Coronary artery (tissue), 2 donors: ENCODE results near the gene TENM3.

ENCODE experiments used
- DNase-seq: peaks from one replicate; pipeline ENCODE4 v3.0.0-alpha.2; 2017; ENCODE audit warnings: low spot score
- H3K27ac ChIP-seq, 2 donors: fragments of 200-600 bp; sonication (generic); one replicate each; pipeline ENCODE4 v1.5.1; 2016 to 2019
- H3K4me3 ChIP-seq: fragments of 200-600 bp; sonication (generic); 2 replicates; pipeline ENCODE4 v1.5.1; 2016; ENCODE audit warnings: mild to moderate bottlenecking, moderate library complexity
- TF ChIP-seq, protein P1 (sequence below): fragments of 200-600 bp; sonication (generic); IDR thresholded peaks from one replicate; pipeline ENCODE4 v1.5.1; 2019; ENCODE audit warnings: antibody characterized with exemption

The TENM3 gene

DNA sequence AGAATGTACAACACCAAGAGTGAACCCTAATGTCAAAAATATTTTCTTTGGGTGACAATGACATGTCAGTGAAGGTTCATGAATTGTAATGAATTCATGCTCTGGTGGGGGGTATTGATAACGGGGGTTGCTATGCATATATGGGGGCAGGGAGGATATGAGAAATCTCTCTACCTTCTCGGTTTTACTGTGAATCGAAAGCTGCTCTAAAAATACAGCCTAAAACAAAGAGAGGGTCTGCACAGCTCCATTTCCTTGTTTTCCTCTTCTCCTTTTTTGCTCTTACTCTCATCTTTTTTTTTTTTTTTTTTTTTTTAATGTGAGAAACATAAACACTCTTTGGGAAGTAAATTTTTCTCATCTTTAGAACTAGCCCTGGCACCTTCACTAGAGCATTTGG, 588.2 kb downstream of the TENM3 start:
- Histone ChIP-seq H3K27ac (no peak overlapping the region), H3K4me3 (no peak overlapping the region)
- TF ChIP-seq, protein P1, sequence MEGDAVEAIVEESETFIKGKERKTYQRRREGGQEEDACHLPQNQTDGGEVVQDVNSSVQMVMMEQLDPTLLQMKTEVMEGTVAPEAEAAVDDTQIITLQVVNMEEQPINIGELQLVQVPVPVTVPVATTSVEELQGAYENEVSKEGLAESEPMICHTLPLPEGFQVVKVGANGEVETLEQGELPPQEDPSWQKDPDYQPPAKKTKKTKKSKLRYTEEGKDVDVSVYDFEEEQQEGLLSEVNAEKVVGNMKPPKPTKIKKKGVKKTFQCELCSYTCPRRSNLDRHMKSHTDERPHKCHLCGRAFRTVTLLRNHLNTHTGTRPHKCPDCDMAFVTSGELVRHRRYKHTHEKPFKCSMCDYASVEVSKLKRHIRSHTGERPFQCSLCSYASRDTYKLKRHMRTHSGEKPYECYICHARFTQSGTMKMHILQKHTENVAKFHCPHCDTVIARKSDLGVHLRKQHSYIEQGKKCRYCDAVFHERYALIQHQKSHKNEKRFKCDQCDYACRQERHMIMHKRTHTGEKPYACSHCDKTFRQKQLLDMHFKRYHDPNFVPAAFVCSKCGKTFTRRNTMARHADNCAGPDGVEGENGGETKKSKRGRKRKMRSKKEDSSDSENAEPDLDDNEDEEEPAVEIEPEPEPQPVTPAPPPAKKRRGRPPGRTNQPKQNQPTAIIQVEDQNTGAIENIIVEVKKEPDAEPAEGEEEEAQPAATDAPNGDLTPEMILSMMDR = no peak
- DNase-seq = no peak

DNA sequence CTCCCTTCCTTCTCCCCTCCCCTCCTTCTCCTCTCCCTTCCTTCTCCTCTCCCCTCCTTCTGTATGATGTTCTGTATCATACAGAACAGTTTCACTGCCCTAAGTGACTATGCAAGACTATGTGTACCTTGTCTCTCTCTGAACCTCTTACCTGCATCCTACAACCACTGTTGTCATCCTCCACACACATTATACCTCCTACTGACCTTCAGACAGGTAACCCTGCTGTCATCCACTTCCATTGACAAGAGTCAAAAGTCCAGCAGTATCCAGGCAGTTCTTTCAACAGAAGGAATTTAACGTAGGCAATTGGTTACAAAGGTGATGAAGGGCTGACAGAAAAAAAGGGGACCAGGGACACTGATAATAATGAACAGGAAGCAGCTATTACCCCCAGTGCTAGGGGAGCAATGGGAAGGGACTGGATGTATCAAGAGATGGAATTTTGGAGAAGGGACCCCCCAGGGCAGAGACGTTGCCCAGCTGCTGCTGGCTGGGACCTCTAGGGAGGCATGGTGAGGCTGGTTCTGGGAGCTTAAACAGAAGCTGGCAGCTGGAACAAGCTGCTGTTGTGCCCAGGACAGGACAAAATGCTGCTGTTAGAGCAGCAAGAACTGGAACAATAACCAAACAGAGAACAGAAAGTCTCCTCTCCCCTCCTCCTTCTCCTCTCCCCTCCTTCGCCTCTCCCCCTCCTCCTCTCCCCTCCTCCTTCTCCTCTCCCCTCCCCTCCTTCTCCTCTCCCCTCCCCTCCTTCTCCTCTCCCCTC, 589.3 kb downstream of the TENM3 start:
- no peak overlapping the region for H3K4me3 ChIP-seq
- TF ChIP-seq, protein P1 = no peak
- DNase-seq = no peak
- no peak overlapping the region for H3K27ac ChIP-seq

DNA sequence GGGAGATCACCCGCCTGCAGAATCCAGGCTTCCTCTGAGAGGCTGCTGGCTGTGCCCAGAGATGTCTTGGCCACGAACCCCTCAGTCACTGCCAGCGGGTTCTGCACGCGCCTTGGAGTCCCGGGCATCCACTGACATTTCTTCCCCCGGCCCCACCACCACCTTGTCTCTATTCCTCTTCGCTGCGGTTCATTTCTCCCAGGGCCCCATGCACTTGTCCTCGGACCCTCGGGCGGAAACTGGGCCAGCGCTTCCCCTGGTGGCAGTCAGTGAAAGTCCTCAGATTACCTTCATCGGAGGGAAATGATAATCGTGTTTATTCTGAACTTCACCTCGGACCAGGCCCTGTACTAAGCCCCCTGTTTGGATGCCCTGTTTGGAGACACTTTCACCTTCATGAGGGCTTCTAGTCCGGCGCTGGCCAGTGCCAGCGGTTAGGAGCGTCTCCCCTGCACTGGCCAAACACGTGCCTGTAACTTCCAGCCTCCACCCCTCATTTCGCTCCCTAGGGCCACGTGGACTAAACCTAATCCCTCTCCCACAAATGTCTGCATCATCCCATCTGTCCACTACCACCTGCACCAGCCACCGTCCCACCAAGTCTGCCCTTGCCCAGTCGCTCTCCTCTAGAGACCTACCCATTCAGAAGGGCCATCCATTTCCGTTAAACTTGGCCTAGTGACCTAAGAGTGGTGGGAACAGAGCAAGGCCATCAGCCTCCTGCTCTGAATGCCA, 592.0 kb downstream of the TENM3 start:
- DNase-seq = no peak
- Histone ChIP-seq H3K27ac (no peak overlapping the region), H3K4me3 (no peak overlapping the region)
- TF ChIP-seq, protein P1 = no peak

DNA sequence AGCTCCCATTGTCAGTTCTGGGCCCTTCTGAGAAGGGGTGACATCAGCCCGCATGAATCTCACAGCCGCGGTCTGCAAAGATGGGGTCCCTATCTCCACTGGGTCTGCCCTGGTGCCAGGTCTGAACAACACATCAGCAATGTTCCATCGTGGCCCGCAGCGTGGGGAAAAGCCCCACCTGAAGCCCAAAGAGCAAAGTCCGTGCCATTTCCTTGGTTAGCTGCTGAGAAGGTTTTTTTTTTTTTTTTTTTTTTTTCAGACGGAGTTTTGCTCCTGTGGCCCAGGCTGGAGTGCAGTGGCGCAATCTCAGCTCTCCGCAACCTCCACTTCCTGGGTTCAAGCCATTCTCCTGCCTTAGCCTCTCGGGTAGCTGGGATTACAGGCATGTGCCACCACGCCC, 594.6 kb downstream of the TENM3 start:
- Histone ChIP-seq H3K4me3 (no peak overlapping the region), H3K27ac (no peak overlapping the region)
- no peak for DNase-seq
- TF ChIP-seq, protein P1 = no peak

DNA sequence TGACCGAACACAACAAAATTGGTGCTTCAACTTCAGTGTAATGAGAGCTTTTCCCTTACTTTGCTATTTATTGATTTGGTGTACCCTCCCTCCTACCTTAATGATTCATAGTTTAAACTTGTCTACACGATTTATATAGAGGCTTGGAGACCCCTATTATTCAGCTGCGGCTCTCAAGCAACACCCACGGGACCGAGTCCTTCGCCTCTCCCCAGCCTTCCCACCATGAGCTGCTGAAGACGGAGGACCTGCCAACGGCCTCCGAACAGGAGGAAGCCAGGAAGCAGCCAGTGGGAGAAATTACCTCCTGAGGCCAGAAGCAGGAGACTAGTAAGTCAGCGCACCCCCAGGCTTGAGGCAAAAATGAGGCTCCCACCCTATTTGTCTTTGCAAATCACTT, 595.3 kb downstream of the TENM3 start:
- Histone ChIP-seq H3K27ac (no peak overlapping the region), H3K4me3 (no peak overlapping the region)
- TF ChIP-seq, protein P1 = no peak
- DNase-seq = no peak

DNA sequence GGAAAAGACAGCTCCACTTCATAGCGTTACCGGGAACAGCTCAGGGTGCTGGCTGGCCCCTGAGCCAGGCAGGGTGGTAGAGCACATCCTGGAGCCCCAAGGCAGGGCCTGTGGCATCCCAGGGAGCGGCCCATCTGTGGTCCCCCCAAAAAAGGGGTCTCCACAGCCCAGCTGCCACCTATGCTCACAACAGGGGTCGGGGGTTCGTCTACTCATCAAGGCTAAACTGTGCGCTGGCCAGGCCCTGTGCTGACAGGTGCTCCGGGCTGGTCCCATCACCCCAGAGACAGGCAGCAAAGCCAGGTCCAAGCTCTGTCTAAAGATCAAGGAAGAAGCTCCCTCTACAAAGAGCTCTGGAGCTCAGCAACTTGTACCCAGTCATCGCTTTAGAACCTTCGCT, 596.1 kb downstream of the TENM3 start:
- Histone ChIP-seq H3K4me3 (no peak overlapping the region), H3K27ac (no peak overlapping the region)
- DNase-seq = no peak
- TF ChIP-seq, protein P1 = no peak

DNA sequence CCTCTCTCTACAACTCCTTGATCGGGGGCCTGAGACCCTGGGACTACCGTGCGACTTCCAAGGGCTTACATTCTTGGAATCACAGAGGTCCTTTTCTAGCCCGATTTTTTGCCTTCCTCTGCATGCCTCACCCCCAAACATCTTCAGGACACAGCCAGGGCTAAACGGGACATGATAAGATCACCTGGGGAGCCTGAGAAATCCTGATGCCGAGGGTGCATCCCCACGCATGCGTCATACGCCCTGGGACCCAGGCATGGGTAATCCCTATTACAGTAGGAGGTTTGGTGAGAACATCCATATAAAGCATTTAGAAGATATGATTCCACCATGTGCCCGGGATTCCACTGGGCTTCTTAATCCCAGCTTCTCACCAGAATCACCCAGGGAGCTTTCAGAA, 596.9 kb downstream of the TENM3 start:
- TF ChIP-seq, protein P1 = no peak
- Histone ChIP-seq H3K4me3 (no peak overlapping the region), H3K27ac (no peak overlapping the region)
- no peak for DNase-seq
